GM12878 (cell line): ENCODE data around the gene NBR1. TPM values are rescaled to one million over a fixed set of nuclear protein-coding genes. Genes with fewer than 3 reads are reported as not detected.

Experiments
- ATAC-seq: fragments of 200-7000 bp; cut with Tn5 transposase; 3 replicates; pipeline ENCODE4 v1.9.1; 2020; ENCODE audit warnings: mild to moderate bottlenecking, moderate library complexity
- BruUV-seq: library from RNA; stranded (reverse); fragments of 400-500 nt; replicated peaks from 2 replicates; lab custom pipeline; 2021; lab: Mats Ljungman, UMichigan
- CTCF ChIA-PET: fragments of 300-600 bp; sonication (Branson Sonifier 250); formaldehyde crosslinking; extraction: SDS; loops from one replicate; lab custom pipeline; 2021; ENCODE audit warnings: inconsistent platforms; lab: Yijun Ruan, JAX
- POLR2A ChIA-PET: fragments of 350-600 bp; formaldehyde crosslinking; extraction: SDS; loops from one replicate; lab custom pipeline; 2021; ENCODE audit warnings: inconsistent platforms; lab: Charles Lee
- RAD21 ChIA-PET: fragments of 300-600 bp; sonication (Branson Sonifier 250); formaldehyde crosslinking; loops from one replicate; lab custom pipeline; 2023; ENCODE audit warnings: antibody characterized with exemption; ENCODE audit not compliant: unreplicated experiment; lab: Charles Lee
- SMC1A ChIA-PET: fragments of 300-600 bp; sonication (Branson Sonifier 250); formaldehyde crosslinking; loops from one replicate; lab custom pipeline; 2023; ENCODE audit not compliant: unreplicated experiment, uncharacterized antibody; lab: Charles Lee
- DNase-seq: peaks from one replicate; pipeline ENCODE4 v3.0.0-alpha.2; 2011; ENCODE audit warnings: low read depth, low spot score
- FAIRE-seq: peaks from 3 replicates; lab custom pipeline; 2011; peaks lifted over from hg19 to GRCh38; lab: Jason Lieb, UNC
- H2AFZ ChIP-seq: 2 replicates; pipeline ENCODE4 v1.6.0; 2011; ENCODE audit warnings: low read depth, low read length, control low read depth; ENCODE audit not compliant: control insufficient read depth
- H3K27ac ChIP-seq: 2 replicates; pipeline ENCODE4 v1.5.1; 2011; ENCODE audit warnings: control low read depth; ENCODE audit not compliant: control insufficient read depth, insufficient read depth
- H3K27me3 ChIP-seq, 2 experiments: replicated peaks in 1 of 2; 2 replicates each; pipeline versions ENCODE4 v1.6.0 to v1.6.1; 2011; ENCODE audit warnings: low read length in 1 of 2; ENCODE audit not compliant: control insufficient read depth in 2 of 2, insufficient read depth in 2 of 2
- H3K36me3 ChIP-seq, 2 experiments: 2 replicates each; pipeline ENCODE4 v1.5.1; 2011; ENCODE audit warnings: low read length in 1 of 2; ENCODE audit not compliant: control insufficient read depth in 2 of 2, insufficient read depth in 2 of 2
- H3K4me1 ChIP-seq: 2 replicates; pipeline ENCODE4 v1.6.1; 2011; ENCODE audit warnings: mild to moderate bottlenecking, low read length, moderate library complexity, mixed read lengths; ENCODE audit not compliant: control insufficient read depth, insufficient read depth
- H3K4me2 ChIP-seq: 2 replicates; pipeline ENCODE4 v1.6.0; 2011; ENCODE audit warnings: control low read depth; ENCODE audit not compliant: control insufficient read depth, insufficient read depth
- H3K4me3 ChIP-seq: fragments of 200-600 bp; sonication (generic); 2 replicates; pipeline ENCODE4 v1.5.1; 2016
- H3K79me2 ChIP-seq: 2 replicates; pipeline ENCODE4 v1.6.0; 2011; ENCODE audit warnings: low read length; ENCODE audit not compliant: control insufficient read depth, insufficient read depth
- H3K9ac ChIP-seq: 2 replicates; pipeline ENCODE4 v1.8.0; 2011; ENCODE audit warnings: low read length, control low read depth, mixed read lengths; ENCODE audit not compliant: control insufficient read depth, insufficient read depth
- H3K9me3 ChIP-seq: replicated peaks from 3 replicates; pipeline ENCODE4 v1.5.1; 2011; ENCODE audit warnings: mild to moderate bottlenecking, low read length; ENCODE audit not compliant: control insufficient read depth, insufficient read depth
- H4K20me1 ChIP-seq: 2 replicates; pipeline ENCODE4 v1.6.0; 2011; ENCODE audit not compliant: control insufficient read depth, insufficient read depth
- ASH2L ChIP-seq: fragments of 300-600, 200-600 bp; sonication (generic); IDR thresholded peaks from 2 replicates; pipeline ENCODE4 v1.6.1; 2017; ENCODE audit warnings: low read depth, mild to moderate bottlenecking, borderline replicate concordance
- BHLHE40 ChIP-seq, 2 experiments: fragments of 450-650 bp in 1 of 2; IDR thresholded peaks; 2 replicates each; pipeline ENCODE4 v1.6.1; 2011 to 2017; ENCODE audit warnings: low read depth in 2 of 2, borderline replicate concordance in 1 of 2, improper control_type of control experiment in 1 of 2, low read length in 1 of 2, mild to moderate bottlenecking in 1 of 2
- NFYB ChIP-seq: IDR thresholded peaks from 2 replicates; pipeline ENCODE4 v1.6.1; 2011; ENCODE audit warnings: low read depth, mild to moderate bottlenecking, low read length, improper control_type of control experiment, moderate library complexity; ENCODE audit not compliant: insufficient read depth
- RB1 ChIP-seq: fragments of 450-650 bp; formaldehyde crosslinking; IDR thresholded peaks from 2 replicates; pipeline ENCODE4 v1.6.1; 2017; ENCODE audit warnings: mild to moderate bottlenecking, borderline replicate concordance
- SMAD5 ChIP-seq: IDR thresholded peaks from 2 replicates; pipeline ENCODE4 v1.6.1; 2016; ENCODE audit warnings: antibody characterized with exemption, low read depth
- TAF1 ChIP-seq: IDR thresholded peaks from 2 replicates; pipeline ENCODE4 v1.6.1; 2011; ENCODE audit warnings: mild to moderate bottlenecking, low read depth, low read length, borderline replicate concordance
- YY1 ChIP-seq: IDR thresholded peaks from 2 replicates; pipeline ENCODE4 v1.6.1; 2011; ENCODE audit warnings: low read depth, mild to moderate bottlenecking, low read length
- ZNF24 ChIP-seq: fragments of 450-650 bp; IDR thresholded peaks from 2 replicates; pipeline ENCODE4 v1.6.1; 2017; ENCODE audit warnings: antibody characterized with exemption, mild to moderate bottlenecking
- WGBS: methylation state at CpG from one replicate; pipeline ENCODE4 v1.1.6; 2016; ENCODE audit warnings: low lambda C conversion rate; ENCODE audit not compliant: insufficient replicate concordance, insufficient coverage; ENCODE audit errors: missing lambda C conversion rate; 5-methylcytosine and 5-hydroxymethylcytosine counted together
- in situ Hi-C: fragments of 300-500 bp; cut with MboI; formaldehyde crosslinking; loops from 9 replicates; pipeline ENCODE4 v1.14.3; 2018; ENCODE audit warnings: mixed read lengths
- intact Hi-C: fragments of 100-400 bp; cut with micrococcal nuclease; formaldehyde crosslinking; loops from one replicate; pipeline ENCODE4 v1.14.2; 2022; ENCODE audit not compliant: unreplicated experiment
- polyA plus RNA-seq, 11 experiments: library from polyadenylated mRNA; depleted of rRNA in 4 of 11; unstranded in 6 of 11; stranded (reverse) in 5 of 11; fragments of >200 nt; fragmentation: Nextera tagmentation in 4 of 11; fragmentation: Illumina TruSeq in 1 of 11; extraction: Ambion mirVana in 4 of 11; extraction: Trizol in 1 of 11; gene quantifications; 1 replicate in 1 of 11; 2 replicates in 10 of 11; pipeline versions ENCODE4 v1.2.1 to v1.2.3, GENCODE V29; 2011 to 2016; ENCODE audit warnings: inconsistent platforms in 2 of 11, missing spikeins in 2 of 11, low read depth in 1 of 11
- total RNA-seq, 4 experiments: library from RNA; depleted of rRNA in 3 of 4; stranded (reverse); fragments of >200 nt in 3 of 4; fragmentation: Illumina TruSeq in 1 of 4; extraction: Trizol in 1 of 4; gene quantifications; 2 replicates each; pipeline versions ENCODE4 v1.2.1 to v1.2.3, GENCODE V29; 2013 to 2021

Gene NBR1
- total and polyA plus RNA-seq, 10 of the 15 experiments (the other 5 are each of a cell fraction or from before 2014, with no cell fraction given): 3.5 to 55.2 (median 28.2) TPM

- BruUV-seq: no TSS peak
- Histone ChIP-seq H3K27ac (peak overlapping the region; percentile 96), H3K4me2 (peak overlapping the region; percentile 89), H3K9ac (peak overlapping the region; percentile 62), H3K4me1 (no peaks in the 10 kb centered on the region), H3K27me3 (no peaks in the 10 kb centered on the region), H2AFZ (peak overlapping the region; percentile 91), H3K9me3 (no peaks in the 10 kb centered on the region), H4K20me1 (no peaks in the 10 kb centered on the region), H3K36me3 (no peaks in the 10 kb centered on the region), H3K79me2 (peaks cover 30% of the 10 kb centered on the region), H3K4me3 (peak overlapping the region; percentile 78)
- ChIA-PET RAD21 (interaction anchor here (0.6 to 1.3 kb wide), 3 partner anchors 41 to 145 kb away, joined by 3 to 9 read pairs (median 3); partner anchors contain the start of genes BRCA1 and RND2), CTCF (interaction anchor here (0.5 to 1.7 kb wide), 4 partner anchors 41 to 345 kb away, joined by 3 to 7 read pairs (median 4); partner anchors contain the start of gene IFI35), POLR2A (interaction anchor here (0.6 to 1.1 kb wide), 3 partner anchors 43 to 165 kb away, joined by 3 read pairs; partner anchors contain the start of gene VAT1), SMC1A (interaction anchor here (0.6 to 1.4 kb wide), 2 partner anchors 162 to 1472 kb away, joined by 3 to 6 read pairs; no protein-coding TSS in a partner anchor)
- FAIRE-seq: no peak
- intact Hi-C loops (no loop called here), in situ Hi-C loops (loop anchor here (5.0 kb wide), 1 partner anchor 38 kb away; no protein-coding TSS in a partner anchor)
- no peak for DNase-seq
- TF ChIP-seq NFYB (no peak), ZNF24 (no peak), YY1 (peak; percentile 52; the same call in 1 of the 2 replicates), RB1 (no peak), SMAD5 (0 out of 2 replicates have a peak, but pooled peaks have one; percentile 12), BHLHE40 (IDR thresholded peaks at IDR 0.05; ENCODE audit: borderline replicate concordance in 1 of 2, low read depth in 2 of 2, low read length in 1 of 2) (peak; percentile 66 to 83; a peak in 3 of 4 replicates), TAF1 (0 out of 2 replicates have a peak, but pooled peaks have one; percentile 3), ASH2L (0 out of 2 replicates have a peak, but pooled peaks have one; percentile 45)
- ATAC-seq: peak; percentile 29
- whole genome bisulfite sequencing: 2% methylated on average over 29 of the region's 29 CpGs
Measured at GRCh38 chr17:43169561-43170139, 1.4 kb upstream of the NBR1 start.
